ENCODE data around the gene DUSP1. TPM values are rescaled to one million over a fixed set of nuclear protein-coding genes. Genes with fewer than 3 reads are reported as not detected.
"Not testable (repeated sequence)": the region's sequence is repeated elsewhere in the genome, so short reads cannot be mapped to it uniquely, and the experiment has no call there.

The DUSP1 gene
- polyA plus RNA-seq, 1 donor (not counting 4 experiments of a cell fraction or from before 2014, with no cell fraction given) = 174 TPM

GRCh38 chr5:172789687-172790495 is 18.9 kb upstream of the DUSP1 start:
- Histone ChIP-seq H4K20me1 (ENCODE audit: control insufficient read depth, extremely low read depth, insufficient read depth, low read length) (no peaks in the 10 kb centered on the region), H3K4me1 (ENCODE audit: control insufficient read depth, extremely low read depth, insufficient read depth, low read length) (no peaks in the 10 kb centered on the region), H3K79me2 (ENCODE audit: control insufficient read depth, insufficient read depth, low read length) (no peaks in the 10 kb centered on the region), H3K9me1 (ENCODE audit: control insufficient read depth, extremely low read depth, insufficient read depth, low read length) (no peaks in the 10 kb centered on the region), H3K9me3 (ENCODE audit: control insufficient read depth, low read depth, low read length) (no peaks in the 10 kb centered on the region), H3K27ac (ENCODE audit: control insufficient read depth, insufficient read depth, low read length) (no peak overlapping the region), H2AFZ (ENCODE audit: control insufficient read depth, low read length) (no peak overlapping the region), H3K4me2 (ENCODE audit: control insufficient read depth, extremely low read depth, insufficient read depth, low read depth, low read length) (no peak overlapping the region), H3K4me3 (ENCODE audit: control insufficient read depth in 2 of 3, extremely low read depth in 1 of 3, insufficient read depth in 2 of 3, low read depth in 1 of 3, low read length in 3 of 3) (no peak overlapping the region), H3K9ac (ENCODE audit: control insufficient read depth, extremely low read depth, insufficient read depth, low read length) (no peak overlapping the region), H3K36me3 (ENCODE audit: control insufficient read depth in 2 of 2, extremely low read depth in 1 of 2, insufficient read depth in 2 of 2, low read length in 2 of 2) (no peaks in the 10 kb centered on the region), H3K27me3 (ENCODE audit: control insufficient read depth, extremely low read depth, insufficient read depth, low read length) (no peaks in the 10 kb centered on the region)
- TF ChIP-seq, protein P1, sequence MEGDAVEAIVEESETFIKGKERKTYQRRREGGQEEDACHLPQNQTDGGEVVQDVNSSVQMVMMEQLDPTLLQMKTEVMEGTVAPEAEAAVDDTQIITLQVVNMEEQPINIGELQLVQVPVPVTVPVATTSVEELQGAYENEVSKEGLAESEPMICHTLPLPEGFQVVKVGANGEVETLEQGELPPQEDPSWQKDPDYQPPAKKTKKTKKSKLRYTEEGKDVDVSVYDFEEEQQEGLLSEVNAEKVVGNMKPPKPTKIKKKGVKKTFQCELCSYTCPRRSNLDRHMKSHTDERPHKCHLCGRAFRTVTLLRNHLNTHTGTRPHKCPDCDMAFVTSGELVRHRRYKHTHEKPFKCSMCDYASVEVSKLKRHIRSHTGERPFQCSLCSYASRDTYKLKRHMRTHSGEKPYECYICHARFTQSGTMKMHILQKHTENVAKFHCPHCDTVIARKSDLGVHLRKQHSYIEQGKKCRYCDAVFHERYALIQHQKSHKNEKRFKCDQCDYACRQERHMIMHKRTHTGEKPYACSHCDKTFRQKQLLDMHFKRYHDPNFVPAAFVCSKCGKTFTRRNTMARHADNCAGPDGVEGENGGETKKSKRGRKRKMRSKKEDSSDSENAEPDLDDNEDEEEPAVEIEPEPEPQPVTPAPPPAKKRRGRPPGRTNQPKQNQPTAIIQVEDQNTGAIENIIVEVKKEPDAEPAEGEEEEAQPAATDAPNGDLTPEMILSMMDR (optimal IDR thresholded peaks at IDR 0.05 in 1 of 3, IDR thresholded peaks at IDR 0.05 in 1 of 3, conservative IDR thresholded peaks at IDR 0.05 in 1 of 3; ENCODE audit: extremely low read depth in 1 of 3, insufficient read depth in 2 of 3, low read length in 3 of 3) = no peak
- no peak for TF ChIP-seq EZH2 (IDR thresholded peaks at IDR 0.05; ENCODE audit: low read length)
- dilution Hi-C loops (cut with MboI; ENCODE audit: extremely low pct_ligation_motif_present, low sequenced_read_pairs) = no loop called here
- FAIRE-seq = no peak
- no peak for DNase-seq (ENCODE audit: low read depth, low spot score)

GRCh38 chr5:172788771-172789686 is 18.0 kb upstream of the DUSP1 start:
- Histone ChIP-seq H2AFZ (ENCODE audit: control insufficient read depth, low read length) (no peak overlapping the region), H3K9me3 (ENCODE audit: control insufficient read depth, low read depth, low read length) (no peaks in the 10 kb centered on the region), H3K27ac (ENCODE audit: control insufficient read depth, insufficient read depth, low read length) (no peak overlapping the region), H3K4me3 (ENCODE audit: control insufficient read depth in 2 of 3, extremely low read depth in 1 of 3, insufficient read depth in 2 of 3, low read depth in 1 of 3, low read length in 3 of 3) (no peak overlapping the region), H3K4me1 (ENCODE audit: control insufficient read depth, extremely low read depth, insufficient read depth, low read length) (no peaks in the 10 kb centered on the region), H3K9ac (ENCODE audit: control insufficient read depth, extremely low read depth, insufficient read depth, low read length) (no peak overlapping the region), H3K27me3 (ENCODE audit: control insufficient read depth, extremely low read depth, insufficient read depth, low read length) (no peaks in the 10 kb centered on the region), H3K9me1 (ENCODE audit: control insufficient read depth, extremely low read depth, insufficient read depth, low read length) (no peaks in the 10 kb centered on the region), H3K4me2 (ENCODE audit: control insufficient read depth, extremely low read depth, insufficient read depth, low read depth, low read length) (no peak overlapping the region), H4K20me1 (ENCODE audit: control insufficient read depth, extremely low read depth, insufficient read depth, low read length) (no peaks in the 10 kb centered on the region), H3K36me3 (ENCODE audit: control insufficient read depth in 2 of 2, extremely low read depth in 1 of 2, insufficient read depth in 2 of 2, low read length in 2 of 2) (no peaks in the 10 kb centered on the region), H3K79me2 (ENCODE audit: control insufficient read depth, insufficient read depth, low read length) (no peaks in the 10 kb centered on the region)
- TF ChIP-seq, protein P1 (optimal IDR thresholded peaks at IDR 0.05 in 1 of 3, IDR thresholded peaks at IDR 0.05 in 1 of 3, conservative IDR thresholded peaks at IDR 0.05 in 1 of 3; ENCODE audit: extremely low read depth in 1 of 3, insufficient read depth in 2 of 3, low read length in 3 of 3) = no peak
- TF ChIP-seq EZH2 (IDR thresholded peaks at IDR 0.05; ENCODE audit: low read length) = no peak
- FAIRE-seq (no peak), DNase-seq (ENCODE audit: low read depth, low spot score) (no peak)
- dilution Hi-C loops (cut with MboI; ENCODE audit: extremely low pct_ligation_motif_present, low sequenced_read_pairs) = no loop called here

DNA sequence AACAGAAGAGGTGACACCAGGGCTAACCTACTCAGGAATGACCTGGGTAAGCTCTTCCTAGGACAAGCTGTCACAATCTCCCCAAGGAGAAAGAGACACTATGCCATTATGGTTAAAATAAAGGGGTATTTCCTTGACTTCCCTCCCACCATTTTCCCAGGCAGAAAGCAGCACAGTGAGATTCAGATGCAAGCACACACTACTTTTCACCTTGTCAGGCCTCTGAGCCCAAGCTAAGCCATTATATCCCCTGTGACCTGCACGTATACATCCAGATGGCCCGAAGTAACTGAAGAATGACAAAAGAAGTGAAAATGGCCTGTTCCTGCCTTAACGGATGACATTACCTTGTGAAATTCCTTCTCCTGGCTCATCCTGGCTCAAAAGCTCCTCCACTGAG is 16.5 kb upstream of the DUSP1 start:
- H3K9me1 ChIP-seq (ENCODE audit: control insufficient read depth, extremely low read depth, insufficient read depth, low read length); DNase-seq (ENCODE audit: low read depth, low spot score); H3K4me3 ChIP-seq (ENCODE audit: control insufficient read depth in 2 of 3, extremely low read depth in 1 of 3, insufficient read depth in 2 of 3, low read depth in 1 of 3, low read length in 3 of 3); H2AFZ ChIP-seq (ENCODE audit: control insufficient read depth, low read length); H3K9me3 ChIP-seq (ENCODE audit: control insufficient read depth, low read depth, low read length); FAIRE-seq; H3K79me2 ChIP-seq (ENCODE audit: control insufficient read depth, insufficient read depth, low read length); H3K27me3 ChIP-seq (ENCODE audit: control insufficient read depth, extremely low read depth, insufficient read depth, low read length); H4K20me1 ChIP-seq (ENCODE audit: control insufficient read depth, extremely low read depth, insufficient read depth, low read length); H3K4me2 ChIP-seq (ENCODE audit: control insufficient read depth, extremely low read depth, insufficient read depth, low read depth, low read length); H3K9ac ChIP-seq (ENCODE audit: control insufficient read depth, extremely low read depth, insufficient read depth, low read length); H3K4me1 ChIP-seq (ENCODE audit: control insufficient read depth, extremely low read depth, insufficient read depth, low read length); dilution Hi-C loops (cut with MboI; ENCODE audit: extremely low pct_ligation_motif_present, low sequenced_read_pairs); H3K27ac ChIP-seq (ENCODE audit: control insufficient read depth, insufficient read depth, low read length); H3K36me3 ChIP-seq (ENCODE audit: control insufficient read depth in 2 of 2, extremely low read depth in 1 of 2, insufficient read depth in 2 of 2, low read length in 2 of 2): not testable (repeated sequence)
